Tibial artery (tissue), 4 donors: Measurements from ENCODE around the gene ARHGAP21.
A peak's percentile ranks its signal among the peaks of the same experiment; 100 is the strongest.
"Not testable (repeated sequence)": the region's sequence is repeated elsewhere in the genome, so short reads cannot be mapped to it uniquely, and the experiment has no call there.

ENCODE experiments used
- DNase-seq, 2 donors: peaks; one replicate each; pipeline ENCODE4 v3.0.0-alpha.2; 2019
- H3K27ac ChIP-seq, 2 donors: fragments of 200-600 bp; sonication (generic) in 1 of 2; 1 replicate in 1 of 2; 2 replicates in 1 of 2; pipeline ENCODE4 v1.5.1; 2018 to 2019; ENCODE audit warnings: mild to moderate bottlenecking in 1 of 2
- H3K27me3 ChIP-seq, 2 donors: fragments of 200-600 bp; sonication (generic) in 1 of 2; one replicate each; pipeline versions ENCODE4 v1.5.1 to v1.6.0; 2016 to 2019
- H3K36me3 ChIP-seq, 3 donors: fragments of 200-600 bp; sonication (generic) in 2 of 3; one replicate each; pipeline ENCODE4 v1.5.1; 2016 to 2019; ENCODE audit warnings: mild to moderate bottlenecking in 2 of 3
- H3K4me1 ChIP-seq, 4 donors: fragments of 200-600 bp; sonication (generic) in 2 of 4; 1 replicate in 3 of 4; 2 replicates in 1 of 4; pipeline ENCODE4 v1.5.1; 2016 to 2019
- H3K4me3 ChIP-seq, 2 donors: fragments of 200-600 bp; sonication (generic) in 1 of 2; 1 replicate in 1 of 2; 2 replicates in 1 of 2; pipeline ENCODE4 v1.5.1; 2018 to 2019; ENCODE audit warnings: mild to moderate bottlenecking in 2 of 2
- H3K9me3 ChIP-seq, 3 donors: fragments of 200-600 bp; sonication (generic) in 1 of 3; one replicate each; pipeline ENCODE4 v1.5.1; 2016 to 2019
- CTCF ChIP-seq, 2 experiments: fragments of 200-600 bp in 1 of 2; fragments of 450-650 bp in 1 of 2; IDR thresholded peaks; one replicate each; pipeline ENCODE4 v1.5.1; 2017 to 2019; ENCODE audit warnings: antibody characterized with exemption in 2 of 2, mild to moderate bottlenecking in 1 of 2, moderate library complexity in 1 of 2
- intact Hi-C: fragments of 100-400 bp; cut with DNase I; formaldehyde crosslinking; loops from one replicate; pipeline ENCODE4 v1.15.0; 2023; ENCODE audit warnings: low total_unique reads

Gene ARHGAP21

GRCh38 chr10:24622781-24623301, 100.8 kb downstream of the ARHGAP21 start:
- Histone ChIP-seq H3K36me3 (peaks cover 0 to 24% (median 5%) of the 10 kb centered on the region in 3 donors), H3K27ac (no peak overlapping the region), H3K27me3 (no peaks in the 10 kb centered on the region), H3K4me1 (peaks cover 0 to 21% (median 3%) of the 10 kb centered on the region in 4 donors), H3K4me3 (no peak overlapping the region), H3K9me3 (no peaks in the 10 kb centered on the region)
- intact Hi-C loops, result no loop called here
- no peak for DNase-seq
- TF ChIP-seq CTCF (IDR thresholded peaks at IDR 0.05), result no peak

- DNase-seq, intact Hi-C loops: not testable (repeated sequence)
Measured at GRCh38 chr10:24621035-24621795, 102.5 kb downstream of the ARHGAP21 start.

GRCh38 chr10:24619994-24620310, 103.7 kb downstream of the ARHGAP21 start:
- Histone ChIP-seq H3K36me3 (peaks cover 5 to 24% (median 5%) of the 10 kb centered on the region in 3 donors), H3K4me1 (peaks cover 0 to 21% (median 4%) of the 10 kb centered on the region in 4 donors)
- H3K4me3 ChIP-seq, intact Hi-C loops, DNase-seq, H3K27me3 ChIP-seq, H3K9me3 ChIP-seq, H3K27ac ChIP-seq: not testable (repeated sequence)

More at GRCh38 chr10:24621035-24621795, 102.5 kb downstream of the ARHGAP21 start:
- not testable (repeated sequence) for H3K4me3 ChIP-seq, H3K27ac ChIP-seq, H3K9me3 ChIP-seq, H3K27me3 ChIP-seq
- Histone ChIP-seq H3K36me3 (peaks cover 5 to 24% (median 5%) of the 10 kb centered on the region in 3 donors), H3K4me1 (peaks cover 0 to 21% (median 4%) of the 10 kb centered on the region in 4 donors)

GRCh38 chr10:24619291-24619993, 104.2 kb downstream of the ARHGAP21 start:
- DNase-seq, H3K4me3 ChIP-seq, H3K27ac ChIP-seq, intact Hi-C loops, H3K27me3 ChIP-seq, H3K9me3 ChIP-seq: not testable (repeated sequence)
- Histone ChIP-seq H3K4me1 (peaks cover 0 to 21% (median 4%) of the 10 kb centered on the region in 4 donors), H3K36me3 (peaks cover 5 to 29% (median 5%) of the 10 kb centered on the region in 3 donors)

- intact Hi-C loops, result no loop called here
- no peak overlapping the region for H3K27ac ChIP-seq
- DNase-seq, result no peak
- peaks cover 0 to 10% (median 4%) of the 10 kb centered on the region in 4 donors for H3K4me1 ChIP-seq
- H3K4me3 ChIP-seq, result no peak overlapping the region
- H3K36me3 ChIP-seq, result peaks cover 5 to 30% (median 5%) of the 10 kb centered on the region in 3 donors
- no peaks in the 10 kb centered on the region for H3K9me3 ChIP-seq
- no peak for TF ChIP-seq CTCF (IDR thresholded peaks at IDR 0.05)
- no peaks in the 10 kb centered on the region for H3K27me3 ChIP-seq
Measured at GRCh38 chr10:24618401-24618800, 105.3 kb downstream of the ARHGAP21 start.

- peak; percentile 36 to 71 for DNase-seq
- peak; percentile 56 to 68 for TF ChIP-seq CTCF (IDR thresholded peaks at IDR 0.05)
Measured at GRCh38 chr10:24617771-24618396, 105.8 kb downstream of the ARHGAP21 start.

More at GRCh38 chr10:24617771-24618396, 105.8 kb downstream of the ARHGAP21 start:
- H3K27ac ChIP-seq, result no peak overlapping the region
- peaks cover 0 to 7% (median 3%) of the 10 kb centered on the region in 4 donors for H3K4me1 ChIP-seq
- H3K27me3 ChIP-seq, result no peaks in the 10 kb centered on the region
- H3K4me3 ChIP-seq, result no peak overlapping the region
- intact Hi-C loops, result no loop called here
- no peaks in the 10 kb centered on the region for H3K9me3 ChIP-seq
- peaks cover 5 to 30% (median 5%) of the 10 kb centered on the region in 3 donors for H3K36me3 ChIP-seq
